Measurements from ENCODE around the gene PANK4.

DNA sequence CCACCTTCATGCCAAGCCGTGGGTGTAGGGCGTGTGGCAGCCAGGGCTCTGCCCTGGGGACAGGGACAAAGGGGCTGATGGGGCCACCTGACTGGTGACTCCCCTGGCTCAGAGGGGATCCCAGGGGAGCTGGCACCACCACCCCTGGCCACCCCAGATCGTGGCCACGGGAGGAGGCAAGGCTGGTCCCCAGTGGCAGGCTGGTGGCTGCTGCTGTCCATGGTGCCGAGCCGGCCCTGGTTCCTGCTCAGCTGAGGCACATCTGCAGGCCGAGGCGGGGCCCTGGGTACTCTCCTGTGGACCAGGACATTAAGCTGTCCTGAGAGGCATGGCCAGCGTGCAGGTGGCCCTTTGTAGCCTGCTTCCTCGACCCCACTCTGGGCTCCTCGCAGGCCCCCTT, 43.8 kb downstream of the PANK4 start:
- TF ChIP-seq EP300 (IDR thresholded peaks at IDR 0.05; ENCODE audit: borderline replicate concordance in 1 of 2, low read depth in 2 of 2, low read length in 2 of 2) (no peak), SIN3A (conservative IDR thresholded peaks at IDR 0.05 in 1 of 2, IDR thresholded peaks at IDR 0.05 in 1 of 2; ENCODE audit: low read depth in 1 of 2, low read length in 2 of 2) (no peak), POLR2A (IDR thresholded peaks at IDR 0.05; ENCODE audit: control extremely low read depth in 1 of 2, low read depth in 2 of 2, low read length in 2 of 2) (no peak), RFX5 (IDR thresholded peaks at IDR 0.05; ENCODE audit: borderline replicate concordance, low read depth, low read length) (no peak), MAFK (IDR thresholded peaks at IDR 0.05; ENCODE audit: low read depth, low read length) (no peak)
- TF ChIP-seq, protein P1, sequence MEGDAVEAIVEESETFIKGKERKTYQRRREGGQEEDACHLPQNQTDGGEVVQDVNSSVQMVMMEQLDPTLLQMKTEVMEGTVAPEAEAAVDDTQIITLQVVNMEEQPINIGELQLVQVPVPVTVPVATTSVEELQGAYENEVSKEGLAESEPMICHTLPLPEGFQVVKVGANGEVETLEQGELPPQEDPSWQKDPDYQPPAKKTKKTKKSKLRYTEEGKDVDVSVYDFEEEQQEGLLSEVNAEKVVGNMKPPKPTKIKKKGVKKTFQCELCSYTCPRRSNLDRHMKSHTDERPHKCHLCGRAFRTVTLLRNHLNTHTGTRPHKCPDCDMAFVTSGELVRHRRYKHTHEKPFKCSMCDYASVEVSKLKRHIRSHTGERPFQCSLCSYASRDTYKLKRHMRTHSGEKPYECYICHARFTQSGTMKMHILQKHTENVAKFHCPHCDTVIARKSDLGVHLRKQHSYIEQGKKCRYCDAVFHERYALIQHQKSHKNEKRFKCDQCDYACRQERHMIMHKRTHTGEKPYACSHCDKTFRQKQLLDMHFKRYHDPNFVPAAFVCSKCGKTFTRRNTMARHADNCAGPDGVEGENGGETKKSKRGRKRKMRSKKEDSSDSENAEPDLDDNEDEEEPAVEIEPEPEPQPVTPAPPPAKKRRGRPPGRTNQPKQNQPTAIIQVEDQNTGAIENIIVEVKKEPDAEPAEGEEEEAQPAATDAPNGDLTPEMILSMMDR (IDR thresholded peaks at IDR 0.05; ENCODE audit: control extremely low read depth in 1 of 3, insufficient read depth in 1 of 3, low read depth in 1 of 3, low read length in 3 of 3), result no peak

All from H1 (cell line).